HG02623 (cell line): ENCODE data around the gene TENM3.

Source experiments
- ATAC-seq: cut with Tn5 transposase; IDR thresholded peaks from one replicate; pipeline ENCODE4 v1.9.1; 2021; ENCODE audit warnings: moderate library complexity; ENCODE audit not compliant: unreplicated experiment

The TENM3 gene

DNA sequence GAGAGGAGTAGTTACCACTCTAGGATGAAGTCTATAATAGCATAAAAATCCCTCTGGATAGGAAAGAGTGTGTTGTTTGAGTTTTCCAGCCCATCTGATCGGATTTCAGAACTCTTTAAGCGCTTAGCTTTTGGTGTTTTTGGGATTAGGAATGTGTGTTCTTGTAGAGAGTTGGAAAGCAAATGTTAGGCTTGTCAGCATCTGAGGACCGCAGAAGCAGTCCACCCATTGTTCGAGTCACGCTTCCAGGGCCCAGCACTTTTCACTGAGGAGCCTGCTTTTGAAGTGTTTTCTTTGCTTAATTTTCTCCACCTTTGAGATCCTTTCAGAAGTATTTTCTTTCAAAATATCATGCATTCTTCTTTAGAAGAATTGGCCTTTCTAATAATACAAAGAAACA lies 306.2 kb downstream of the TENM3 start:
- ATAC-seq: no peak

DNA sequence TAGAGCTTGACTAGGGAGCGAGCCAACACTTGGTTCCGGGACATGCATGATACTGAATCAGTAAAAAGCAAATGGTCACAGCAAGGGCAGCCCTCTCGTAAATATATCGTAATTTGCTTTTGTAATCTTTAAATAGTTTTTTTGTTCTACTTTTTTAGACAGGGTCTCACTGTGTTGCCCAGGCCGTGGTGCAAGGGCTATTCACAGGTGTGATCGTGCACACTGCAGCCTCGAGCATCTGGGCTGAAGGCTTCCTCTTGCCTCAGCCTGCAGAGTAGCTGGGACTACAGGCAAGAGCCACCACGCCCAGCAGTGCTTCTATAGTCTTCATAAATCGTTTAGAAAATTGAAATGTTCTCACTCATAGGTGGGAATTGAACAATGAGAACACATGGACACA lies 309.7 kb downstream of the TENM3 start:
- ATAC-seq: no peak

DNA sequence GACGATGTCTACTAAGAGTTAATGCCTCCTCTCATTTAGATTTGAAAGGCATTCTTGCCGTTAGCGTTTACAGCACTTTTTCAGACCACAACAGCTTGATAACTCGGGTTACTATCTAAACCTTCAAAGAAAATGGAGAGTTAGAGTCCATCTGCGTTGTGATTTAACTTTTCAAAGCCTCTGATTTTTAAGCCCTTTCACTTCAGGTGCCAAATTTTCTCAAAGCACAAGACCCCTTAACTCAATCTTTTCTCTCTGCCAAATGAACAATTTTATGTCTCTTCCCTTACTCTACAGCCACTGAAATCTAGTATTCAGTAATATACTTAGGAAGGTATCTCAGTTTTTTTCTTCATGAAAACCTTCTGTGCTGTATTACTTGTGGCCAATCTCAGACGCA lies 310.5 kb downstream of the TENM3 start:
- no peak for ATAC-seq

DNA sequence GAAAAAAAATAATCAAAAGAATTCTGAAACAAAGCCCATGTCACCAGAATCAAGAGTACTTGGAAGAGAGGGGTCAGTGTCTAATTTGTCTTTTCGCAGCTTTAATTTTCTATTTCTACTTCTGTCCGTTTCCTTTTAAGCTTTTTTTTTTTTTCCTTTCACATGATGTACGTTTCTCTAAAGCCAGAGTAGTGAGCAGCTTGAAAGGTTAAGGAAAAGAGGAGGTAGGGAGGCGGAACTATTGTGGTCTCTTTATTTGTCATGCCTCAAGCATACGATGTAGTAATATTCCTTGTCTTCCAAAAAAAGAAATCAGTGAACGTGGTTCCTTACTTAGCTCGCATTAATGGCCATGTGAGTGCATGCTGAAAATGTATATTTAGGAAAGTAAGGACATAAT lies 311.5 kb downstream of the TENM3 start:
- ATAC-seq: no peak

DNA sequence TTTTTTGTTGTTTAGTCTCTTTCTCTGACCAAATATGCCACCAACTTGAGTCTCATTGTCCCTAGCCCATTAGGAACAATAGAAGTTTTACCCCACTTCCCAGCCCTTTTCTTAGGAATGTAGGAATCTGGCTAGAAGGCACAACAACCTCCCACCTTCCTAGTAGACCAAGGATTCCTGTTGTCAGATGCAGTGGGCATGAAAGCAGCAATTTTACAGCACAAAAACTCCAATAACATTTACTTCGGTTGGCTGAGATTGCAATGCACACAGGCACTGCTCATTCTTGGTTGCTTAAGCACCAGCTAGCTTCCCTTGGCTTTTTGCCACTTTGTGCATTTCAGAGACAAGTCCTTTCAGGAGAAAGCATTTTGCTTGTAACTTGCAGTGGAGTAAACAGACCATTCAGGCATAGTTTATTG lies 312.8 kb downstream of the TENM3 start:
- ATAC-seq: no peak

DNA sequence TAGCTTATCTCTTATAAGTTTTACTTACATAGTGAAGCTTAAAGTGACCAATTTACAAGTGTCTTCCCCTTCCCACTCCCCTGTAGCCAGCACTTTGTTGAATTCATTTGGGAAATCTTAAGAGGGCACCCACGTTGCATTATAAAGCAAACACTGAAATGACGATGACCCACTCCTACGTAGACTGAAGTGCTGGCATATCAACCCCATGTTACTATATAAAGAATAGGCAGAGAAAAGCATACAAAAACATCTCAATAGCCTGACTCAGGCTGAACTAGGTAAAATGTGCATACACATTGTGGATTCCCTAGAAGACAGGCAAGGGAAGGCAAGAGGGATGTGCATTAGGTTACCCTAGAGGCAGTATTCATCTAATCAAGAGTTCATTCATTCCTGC lies 313.4 kb downstream of the TENM3 start:
- ATAC-seq: no peak

DNA sequence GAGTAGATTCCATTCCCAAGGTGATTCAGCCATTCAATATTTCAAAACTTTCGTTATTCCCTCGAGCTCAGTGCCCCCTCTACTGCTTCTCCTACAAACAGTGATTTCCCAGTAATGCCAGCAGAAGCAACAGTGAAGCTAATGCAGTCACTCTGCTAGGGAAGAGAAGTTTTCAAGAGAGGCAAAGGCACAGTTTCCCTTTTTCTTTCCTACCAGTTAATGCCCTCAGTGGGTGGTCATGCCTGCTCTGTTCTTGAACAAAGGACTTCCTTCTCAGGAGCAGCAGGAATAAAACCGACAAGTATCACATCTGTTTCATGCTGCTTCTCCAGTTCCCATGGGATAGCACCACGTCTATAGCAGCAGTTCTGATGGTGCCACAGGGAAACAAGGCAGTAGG lies 317.2 kb downstream of the TENM3 start:
- no peak for ATAC-seq

DNA sequence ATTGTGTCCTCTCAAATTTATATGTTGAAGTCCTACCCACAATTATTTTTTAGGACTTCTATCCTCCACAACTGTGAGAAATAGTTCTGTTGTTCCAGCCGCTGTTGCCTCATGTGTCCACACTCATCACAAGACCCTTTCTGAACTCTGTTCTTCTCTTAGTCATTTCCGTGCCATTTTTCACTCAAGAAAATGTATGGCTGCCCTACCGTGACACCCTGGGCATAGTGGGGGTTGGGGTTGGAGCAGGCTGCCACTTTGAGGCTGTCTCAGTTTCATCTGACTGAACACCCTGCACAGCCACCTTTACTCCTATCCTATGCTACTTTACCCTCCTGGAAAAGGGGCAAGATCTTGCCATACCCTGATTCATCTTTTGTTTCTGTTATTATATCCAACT lies 319.1 kb downstream of the TENM3 start:
- ATAC-seq: no peak

DNA sequence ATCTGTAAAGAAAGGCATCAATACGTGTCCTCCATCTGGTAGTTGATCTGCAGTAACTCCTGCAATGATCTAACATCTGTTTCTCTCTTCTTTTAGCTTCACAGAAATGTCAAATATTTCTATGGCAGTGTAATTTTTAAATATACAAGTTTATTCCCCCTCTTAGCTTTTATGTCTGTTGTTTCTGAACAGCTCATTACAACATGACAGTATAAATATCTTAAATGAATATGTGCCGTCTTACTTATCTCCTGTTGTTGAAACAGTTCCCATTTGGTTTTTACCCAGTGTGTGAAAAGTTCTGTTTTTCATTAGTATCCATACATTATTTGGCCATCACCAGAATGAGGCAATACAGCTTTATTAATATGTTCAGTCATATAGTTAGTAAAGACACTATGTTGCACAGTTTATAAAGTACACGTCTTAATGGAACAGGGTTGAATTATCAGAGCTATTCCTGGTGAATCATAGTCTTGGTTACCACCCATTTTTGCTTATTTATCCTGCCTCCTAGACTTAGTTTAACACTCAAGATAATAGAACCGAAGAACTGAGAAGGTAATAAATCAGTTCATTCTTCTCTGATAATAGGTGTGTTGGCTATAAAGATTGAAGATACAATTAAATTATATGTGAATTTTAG lies 321.6 kb downstream of the TENM3 start:
- ATAC-seq: no peak

DNA sequence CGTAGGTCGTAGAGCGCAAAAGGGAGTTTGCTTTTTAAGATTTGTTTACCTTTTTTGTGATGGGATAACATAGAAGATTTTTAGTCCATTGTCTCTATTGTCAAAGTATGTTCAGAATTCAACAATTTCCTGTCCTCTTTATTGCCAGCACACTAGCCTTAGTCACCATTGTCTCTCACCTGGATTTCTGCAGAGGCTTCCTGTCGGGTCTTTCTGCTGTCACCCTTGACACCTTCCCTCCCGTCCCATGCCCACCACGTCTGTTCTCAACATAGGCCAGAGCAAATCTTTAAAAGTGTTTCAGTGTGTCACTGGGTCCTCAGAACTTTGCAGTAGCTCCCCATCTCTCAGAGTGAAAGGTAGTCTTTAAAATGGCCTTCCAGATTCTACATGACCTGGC lies 323.9 kb downstream of the TENM3 start:
- ATAC-seq: no peak

DNA sequence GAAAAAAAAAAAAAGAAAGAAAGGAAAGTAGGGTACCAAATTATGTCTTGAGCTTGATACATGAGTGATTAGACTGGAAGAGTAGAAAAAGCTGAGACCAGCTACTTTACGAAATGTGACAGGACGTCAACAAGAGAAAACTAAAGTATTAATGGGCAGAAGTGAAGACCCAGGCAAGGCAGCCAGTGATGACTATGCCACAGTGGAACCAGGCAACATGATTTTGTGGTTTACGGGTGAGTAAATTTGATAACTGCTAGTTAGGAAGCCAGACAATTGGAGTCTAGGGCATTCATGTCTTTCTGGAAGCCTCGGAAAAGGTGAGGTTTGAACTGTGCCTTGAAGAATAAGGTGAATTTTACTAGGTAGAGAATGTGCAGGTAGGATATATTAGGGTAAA lies 326.4 kb downstream of the TENM3 start:
- no peak for ATAC-seq

DNA sequence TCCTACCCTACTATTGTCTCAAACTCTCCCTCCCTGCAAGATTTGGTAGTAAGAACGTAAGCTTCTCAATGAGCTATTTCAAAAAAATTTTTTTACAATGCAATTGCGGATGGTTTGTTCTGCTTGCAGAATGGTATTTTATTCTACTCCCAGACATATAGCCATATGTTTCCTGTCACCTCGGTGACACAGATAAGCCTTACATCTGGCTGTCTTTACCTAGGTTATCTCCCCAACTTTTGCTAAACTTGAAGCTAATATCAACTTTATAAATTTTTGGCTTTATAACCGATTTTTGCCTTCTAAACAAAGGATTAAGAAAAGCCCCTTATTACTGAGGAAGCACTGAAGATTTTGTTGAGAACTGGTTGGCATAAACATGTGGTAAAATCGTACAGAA lies 331.5 kb downstream of the TENM3 start:
- no peak for ATAC-seq

DNA sequence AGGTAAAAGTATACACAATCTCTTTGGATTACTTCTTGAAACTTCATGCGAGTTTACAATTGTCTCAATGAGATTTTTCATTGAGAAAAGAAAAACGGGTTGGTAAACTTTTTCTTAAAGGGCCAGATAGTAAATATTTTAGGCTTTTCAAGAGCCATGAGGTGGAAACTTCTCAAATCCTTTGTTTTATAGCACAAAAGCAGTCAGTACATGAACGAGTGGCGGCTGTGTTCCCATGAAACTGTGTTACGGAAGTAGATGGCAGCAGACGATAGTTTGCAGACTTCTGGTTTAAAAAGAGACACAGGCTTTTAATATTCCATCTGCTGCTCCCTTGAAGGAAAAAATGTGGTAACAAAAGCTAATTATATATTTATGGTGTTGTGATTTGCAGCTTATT lies 332.0 kb downstream of the TENM3 start:
- no peak for ATAC-seq

DNA sequence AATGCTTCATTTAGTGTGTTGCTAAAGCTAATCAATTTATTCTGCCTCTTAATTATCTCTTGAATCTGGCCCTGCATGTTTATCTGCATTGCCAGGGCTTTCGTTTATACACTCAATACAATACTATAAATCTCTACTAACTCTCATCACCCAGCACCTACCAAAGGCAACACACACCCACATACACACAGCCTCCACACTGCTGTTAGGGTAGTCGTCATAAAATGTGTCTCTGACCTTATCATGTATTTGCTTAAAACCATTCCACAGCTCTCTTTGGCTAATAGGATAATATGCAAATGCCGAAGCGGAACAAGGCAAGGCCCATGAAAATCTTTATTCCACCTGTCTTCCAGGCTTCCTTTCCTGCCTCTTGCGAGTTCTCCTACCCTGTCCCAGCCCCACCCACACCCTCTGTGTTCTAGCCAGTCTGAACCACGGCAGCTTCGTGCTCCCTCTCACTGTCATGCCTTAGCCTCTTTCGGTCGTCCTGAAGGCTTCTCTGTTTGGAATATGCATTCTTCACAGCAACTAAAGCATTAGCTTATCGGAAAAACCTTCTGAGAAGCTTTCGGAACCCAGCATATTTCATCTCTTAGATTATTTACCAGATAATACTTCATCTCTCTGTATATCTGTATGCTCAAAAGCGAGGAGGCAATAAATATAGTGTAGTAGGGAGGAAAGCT lies 333.5 kb downstream of the TENM3 start:
- ATAC-seq: no peak

DNA sequence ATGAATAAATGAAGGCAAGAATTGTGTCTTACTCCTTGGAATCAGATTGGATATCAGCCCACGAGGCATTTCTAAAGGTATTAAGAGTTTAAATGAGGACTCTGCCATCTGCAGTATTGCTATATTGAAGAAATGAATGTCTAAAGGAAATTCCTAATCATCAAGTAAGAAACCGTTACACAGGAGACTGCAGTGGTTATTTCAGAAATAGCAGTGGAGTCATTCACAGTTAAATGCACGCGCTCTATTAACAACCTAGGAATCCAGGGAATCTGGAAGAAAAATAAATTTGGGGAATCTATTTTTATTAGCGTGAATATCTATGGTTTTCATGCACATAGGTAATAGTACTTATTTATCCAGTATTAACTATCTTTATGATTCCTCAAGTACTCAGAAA lies 334.2 kb downstream of the TENM3 start:
- no peak for ATAC-seq

DNA sequence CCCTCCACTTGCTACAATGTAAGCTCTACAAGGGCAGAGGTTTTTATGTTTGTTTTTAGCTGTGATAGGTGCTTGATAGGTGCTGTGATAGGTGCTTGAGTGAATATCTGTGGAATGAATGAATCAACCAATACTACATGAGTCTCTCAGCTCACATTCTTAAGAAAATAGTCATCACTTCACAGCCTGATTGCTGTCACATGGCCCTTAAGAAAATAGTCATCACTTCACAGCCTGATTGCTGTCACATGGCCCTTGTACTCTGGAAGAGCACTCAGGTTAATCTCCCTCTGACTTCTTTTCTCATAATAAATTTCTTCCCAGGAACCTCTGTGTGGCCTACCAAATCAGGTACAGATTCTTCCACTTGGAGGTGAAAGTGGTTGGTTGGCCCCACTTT lies 335.2 kb downstream of the TENM3 start:
- no peak for ATAC-seq

DNA sequence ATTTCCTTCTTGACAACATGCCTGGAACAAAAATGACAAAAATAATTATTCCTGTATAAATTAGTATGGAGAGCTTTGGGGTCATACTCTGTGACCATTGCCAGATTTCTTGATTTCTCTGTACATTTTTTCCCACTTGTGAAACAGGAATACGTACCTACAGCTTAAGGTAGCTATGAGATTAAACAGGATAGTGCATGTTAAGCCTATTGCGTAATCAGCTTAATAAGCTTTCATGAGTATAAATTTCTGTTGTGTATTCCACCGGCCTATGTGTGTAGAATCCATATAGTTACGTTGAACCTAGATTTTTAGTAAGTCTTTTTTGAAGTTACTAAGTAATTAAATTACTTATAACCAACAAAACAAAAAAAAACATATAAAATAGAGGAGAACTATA lies 339.0 kb downstream of the TENM3 start:
- ATAC-seq: no peak

DNA sequence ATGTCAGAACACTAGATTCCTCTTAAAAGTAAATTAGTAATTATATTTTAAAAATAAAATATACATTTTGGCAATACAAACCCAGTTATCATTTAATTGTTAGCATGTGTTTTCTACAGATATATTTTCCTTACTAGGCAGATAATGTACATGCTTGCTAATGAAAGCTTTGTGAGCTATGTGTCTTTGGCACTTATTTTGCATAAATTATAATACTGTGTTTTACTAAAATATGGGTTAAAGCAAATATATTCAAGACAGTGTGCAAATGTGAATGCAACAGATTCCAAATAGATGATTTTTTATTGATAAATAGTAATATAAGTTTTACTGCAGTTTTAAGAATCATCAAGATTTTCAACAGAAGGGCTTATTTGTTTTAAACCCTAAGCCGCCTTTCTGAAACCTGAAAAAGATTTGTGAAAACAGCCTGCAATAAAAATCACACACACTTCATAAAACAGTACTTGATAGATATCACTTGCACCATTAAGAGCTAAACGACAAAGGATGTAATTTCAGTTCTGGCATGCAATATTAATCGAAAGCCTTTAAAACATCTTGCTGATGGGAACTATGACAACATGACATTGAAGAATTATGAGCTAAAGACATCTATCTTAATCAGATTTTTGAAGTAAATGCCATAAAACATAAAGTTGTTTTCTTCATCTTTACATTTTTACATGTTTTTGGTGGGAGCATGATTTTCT lies 340.7 kb downstream of the TENM3 start:
- no peak for ATAC-seq

DNA sequence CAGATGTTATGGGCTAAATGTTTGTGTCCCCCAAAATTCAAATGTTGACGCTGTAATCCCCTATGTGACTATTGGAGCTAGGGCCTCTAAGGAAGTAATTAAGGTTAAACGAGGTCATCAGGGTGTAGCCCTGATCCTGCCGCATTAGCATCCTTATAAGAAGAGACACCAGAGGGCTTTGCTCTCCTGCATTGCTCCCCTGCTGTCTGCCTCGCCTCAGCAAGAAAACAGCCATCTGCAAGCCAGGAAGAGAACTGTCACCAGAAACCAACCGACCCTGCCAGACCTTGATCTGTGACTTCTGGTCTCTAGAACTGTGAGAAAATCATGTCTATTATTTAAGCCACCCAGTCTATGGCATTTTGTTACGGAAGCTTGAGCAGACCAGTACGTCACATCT lies 342.1 kb downstream of the TENM3 start:
- no peak for ATAC-seq

DNA sequence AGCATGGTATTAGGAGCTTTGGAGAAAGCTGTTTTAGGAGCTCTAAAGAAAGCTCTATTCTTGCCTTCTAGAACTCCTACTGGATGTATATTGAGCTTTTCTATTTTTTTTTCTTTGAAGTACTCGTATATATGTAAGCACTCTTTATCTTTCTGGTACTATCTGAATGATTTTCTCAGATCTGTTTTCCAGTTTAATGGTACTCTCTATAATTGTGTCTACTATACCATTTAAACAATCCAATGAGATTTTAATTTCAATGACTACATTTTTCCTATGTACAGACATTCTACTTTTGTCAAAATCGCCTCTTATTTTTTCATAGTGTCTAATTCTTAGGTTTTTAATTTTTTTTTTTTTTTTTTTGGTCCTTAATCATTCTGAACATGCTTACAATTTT lies 345.9 kb downstream of the TENM3 start:
- no peak for ATAC-seq

DNA sequence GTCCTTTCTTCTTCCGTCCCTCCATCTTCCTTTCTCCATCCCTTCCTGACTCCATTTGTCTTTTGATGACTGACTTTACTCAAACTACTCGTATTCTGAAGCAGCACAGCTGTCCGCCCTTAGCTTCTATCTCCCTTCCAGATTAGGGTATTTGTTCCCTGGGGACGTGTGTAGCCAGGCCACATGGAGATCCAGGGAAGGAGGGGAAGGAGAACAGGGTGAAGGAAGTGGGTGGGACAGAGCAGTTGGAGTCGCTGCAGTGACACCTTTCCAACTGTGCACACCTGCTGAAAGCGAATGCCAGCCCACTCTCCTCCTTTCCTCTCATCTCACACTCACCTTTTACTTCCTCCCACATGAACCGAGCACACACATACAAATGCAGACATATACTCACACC lies 350.2 kb downstream of the TENM3 start:
- ATAC-seq: no peak

DNA sequence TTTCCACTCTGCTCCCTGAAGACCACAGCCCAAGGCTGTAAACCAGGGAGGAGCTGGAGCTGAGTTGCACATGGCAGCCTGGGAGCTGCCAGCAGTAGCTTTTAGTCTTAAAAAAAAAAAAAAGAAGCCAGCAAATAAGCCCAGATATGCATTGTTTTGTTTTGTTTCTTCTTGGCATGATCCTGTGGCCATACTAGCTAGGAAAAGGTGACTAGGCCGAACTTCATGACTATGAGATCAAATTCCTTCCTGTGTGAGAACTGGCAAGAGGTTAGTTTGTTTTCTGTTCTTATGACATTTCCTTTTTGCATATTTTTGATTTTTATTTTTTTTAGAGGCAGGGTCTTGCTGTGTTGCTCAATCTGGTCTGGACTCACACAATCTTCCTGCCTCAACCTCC lies 350.7 kb downstream of the TENM3 start:
- ATAC-seq: no peak
